Measurements from ENCODE around the gene TMED6.

TMED6 gene

DNA sequence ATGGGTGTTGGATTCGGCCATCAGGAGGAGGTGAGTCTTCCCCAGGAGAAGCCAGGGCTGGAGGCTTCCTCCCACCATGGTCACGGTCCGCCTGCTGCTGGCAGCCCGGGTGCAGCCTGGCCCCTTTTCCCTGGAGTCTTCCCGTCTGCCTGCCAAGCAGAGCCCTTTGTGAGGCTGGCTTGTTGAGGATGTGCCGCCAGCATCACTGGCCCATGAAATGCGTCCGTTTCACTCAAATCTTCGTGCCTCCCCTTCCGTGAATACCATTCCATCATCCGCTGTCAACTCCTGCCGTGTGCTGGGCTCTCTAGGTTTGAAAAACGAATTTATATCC, 30.9 kb downstream of the TMED6 start:
- TF ChIP-seq, protein P1, sequence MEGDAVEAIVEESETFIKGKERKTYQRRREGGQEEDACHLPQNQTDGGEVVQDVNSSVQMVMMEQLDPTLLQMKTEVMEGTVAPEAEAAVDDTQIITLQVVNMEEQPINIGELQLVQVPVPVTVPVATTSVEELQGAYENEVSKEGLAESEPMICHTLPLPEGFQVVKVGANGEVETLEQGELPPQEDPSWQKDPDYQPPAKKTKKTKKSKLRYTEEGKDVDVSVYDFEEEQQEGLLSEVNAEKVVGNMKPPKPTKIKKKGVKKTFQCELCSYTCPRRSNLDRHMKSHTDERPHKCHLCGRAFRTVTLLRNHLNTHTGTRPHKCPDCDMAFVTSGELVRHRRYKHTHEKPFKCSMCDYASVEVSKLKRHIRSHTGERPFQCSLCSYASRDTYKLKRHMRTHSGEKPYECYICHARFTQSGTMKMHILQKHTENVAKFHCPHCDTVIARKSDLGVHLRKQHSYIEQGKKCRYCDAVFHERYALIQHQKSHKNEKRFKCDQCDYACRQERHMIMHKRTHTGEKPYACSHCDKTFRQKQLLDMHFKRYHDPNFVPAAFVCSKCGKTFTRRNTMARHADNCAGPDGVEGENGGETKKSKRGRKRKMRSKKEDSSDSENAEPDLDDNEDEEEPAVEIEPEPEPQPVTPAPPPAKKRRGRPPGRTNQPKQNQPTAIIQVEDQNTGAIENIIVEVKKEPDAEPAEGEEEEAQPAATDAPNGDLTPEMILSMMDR (IDR thresholded peaks at IDR 0.05) = no peak

DNA sequence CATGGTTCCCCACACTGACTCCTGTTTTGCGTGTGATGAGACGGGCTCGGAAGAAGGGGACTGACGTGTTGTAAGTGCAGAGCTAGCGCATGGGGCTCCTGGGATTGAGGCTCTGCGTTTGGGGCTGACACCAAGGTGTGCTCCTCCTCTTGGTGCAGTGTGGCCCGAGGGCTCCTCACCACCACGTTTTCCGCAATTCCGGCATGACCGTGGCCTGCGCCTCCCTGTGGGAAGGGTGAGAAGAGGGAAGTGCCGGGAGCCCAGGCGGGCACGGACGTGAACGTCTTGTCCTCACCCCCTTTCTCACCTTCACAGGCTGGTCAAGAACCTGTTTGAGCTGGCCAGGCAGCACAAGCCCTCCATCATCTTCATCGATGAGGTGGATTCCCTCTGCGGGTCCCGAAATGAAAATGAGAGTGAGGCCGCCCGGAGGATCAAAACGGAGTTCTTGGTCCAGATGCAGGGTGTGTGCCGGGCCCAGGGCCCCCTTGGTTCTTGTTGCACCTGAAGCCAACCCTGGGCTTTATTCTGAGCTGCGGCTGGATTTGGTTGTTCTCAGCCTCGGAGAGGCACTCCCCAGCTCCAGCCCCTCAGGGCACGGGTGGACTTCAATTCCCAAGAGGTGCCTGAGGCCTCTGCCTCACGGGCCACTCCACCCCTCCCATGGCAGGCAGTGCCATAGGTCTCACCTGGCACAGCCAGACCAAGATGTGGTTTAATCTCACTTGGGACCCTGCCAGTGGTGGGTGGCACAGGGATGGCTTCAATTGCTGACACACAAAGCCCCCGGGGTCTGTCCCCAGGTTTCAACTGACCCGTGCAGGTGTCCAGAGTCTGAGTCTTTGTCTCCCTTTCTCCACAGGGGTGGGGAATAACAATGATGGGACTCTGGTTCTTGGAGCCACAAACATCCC, 31.5 kb downstream of the TMED6 start:
- TF ChIP-seq, protein P1 (IDR thresholded peaks at IDR 0.05) = no peak

DNA sequence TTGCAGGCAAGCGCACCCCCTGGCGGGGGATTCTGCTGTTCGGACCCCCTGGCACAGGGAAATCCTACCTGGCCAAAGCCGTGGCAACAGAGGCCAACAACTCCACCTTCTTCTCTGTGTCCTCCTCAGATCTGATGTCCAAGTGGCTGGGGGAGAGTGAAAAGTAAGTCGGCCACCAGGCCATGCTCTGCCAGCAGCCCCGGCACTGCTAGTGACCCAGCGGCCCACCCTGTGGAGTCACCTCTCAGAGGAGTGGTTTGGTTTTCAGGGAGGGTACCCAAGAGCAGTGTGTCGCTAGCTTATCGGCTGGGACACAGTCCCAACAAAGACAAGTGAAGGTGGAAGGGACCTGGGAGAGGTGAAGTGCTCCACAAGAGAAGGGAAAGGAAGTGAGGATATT, 32.2 kb downstream of the TMED6 start:
- TF ChIP-seq, protein P1 (IDR thresholded peaks at IDR 0.05) = no peak

DNA sequence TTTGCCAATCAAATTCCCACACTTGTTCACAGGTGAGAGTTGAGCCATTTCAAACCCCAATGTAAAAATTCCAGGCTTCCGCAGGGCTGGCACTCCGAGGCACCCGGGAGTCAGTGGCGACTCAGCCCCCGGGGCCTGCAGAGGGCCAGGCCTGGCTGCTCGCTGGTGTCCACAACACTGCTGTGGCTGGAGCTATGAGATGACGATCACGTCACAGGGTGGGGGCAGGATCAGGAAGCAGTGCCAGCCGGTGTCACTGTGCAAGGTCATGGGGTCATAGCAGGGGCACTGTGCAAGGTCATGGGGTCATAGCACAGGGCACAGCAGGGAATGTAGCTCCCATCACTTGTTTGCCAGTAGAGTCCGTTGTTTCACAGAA, 32.7 kb downstream of the TMED6 start:
- TF ChIP-seq, protein P1 (IDR thresholded peaks at IDR 0.05) = no peak

DNA sequence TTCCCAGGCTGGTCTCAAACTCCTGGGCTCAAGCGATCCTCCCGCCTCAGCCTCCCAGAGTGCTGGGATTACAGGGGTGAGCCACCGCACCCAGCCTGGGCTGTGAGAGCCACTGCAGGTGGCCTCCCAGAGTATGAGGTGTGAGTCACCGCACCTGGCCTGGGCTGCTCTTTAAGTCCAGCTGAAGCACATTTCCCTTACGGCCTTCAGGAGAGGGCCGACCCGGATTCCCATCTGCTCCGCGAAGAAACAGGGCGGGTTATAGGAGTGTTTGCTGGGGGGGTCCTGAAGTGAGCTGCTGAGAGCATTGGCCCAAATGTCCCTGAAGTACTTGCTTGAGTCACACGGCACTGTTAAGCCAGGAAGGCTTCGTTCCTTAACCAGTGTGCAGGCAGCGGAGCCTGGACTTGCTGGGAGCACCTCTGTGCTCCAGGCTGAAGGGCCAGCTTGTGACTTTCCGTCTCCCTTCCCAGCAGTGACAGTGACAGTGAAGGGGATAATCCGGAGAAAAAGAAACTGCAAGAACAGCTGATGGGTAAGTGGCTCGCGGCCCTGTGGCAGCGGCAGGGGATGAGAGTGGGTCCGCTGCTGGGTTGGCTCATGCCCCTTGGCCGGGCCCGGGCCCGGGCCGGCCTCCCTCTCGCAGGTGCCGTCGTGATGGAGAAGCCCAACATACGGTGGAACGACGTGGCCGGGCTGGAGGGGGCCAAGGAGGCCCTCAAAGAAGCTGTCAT, 33.2 kb downstream of the TMED6 start:
- TF ChIP-seq, protein P1 (IDR thresholded peaks at IDR 0.05) = no peak

DNA sequence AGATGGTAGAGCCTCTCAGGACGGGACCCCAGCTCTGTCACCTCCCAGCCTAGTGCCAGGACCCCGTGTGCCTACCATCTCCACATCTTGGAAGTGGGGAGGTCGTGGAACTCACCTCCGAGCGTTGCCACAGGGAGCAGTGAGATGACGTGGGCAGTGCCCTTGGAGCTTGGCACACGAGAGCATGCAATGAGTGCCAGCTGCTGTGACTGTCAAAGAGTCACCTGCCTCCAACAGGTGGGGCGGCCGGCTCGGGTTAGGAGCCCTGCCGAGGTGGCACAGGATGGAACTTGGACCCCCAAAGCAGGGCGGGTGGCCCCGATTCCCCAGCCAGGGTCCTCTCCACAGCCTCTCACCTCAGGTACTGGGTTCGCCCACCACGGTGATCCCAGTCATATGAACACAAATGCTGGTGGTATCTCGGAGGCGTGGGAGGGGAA, 35.0 kb downstream of the TMED6 start:
- TF ChIP-seq, protein P1 (IDR thresholded peaks at IDR 0.05) = no peak

DNA sequence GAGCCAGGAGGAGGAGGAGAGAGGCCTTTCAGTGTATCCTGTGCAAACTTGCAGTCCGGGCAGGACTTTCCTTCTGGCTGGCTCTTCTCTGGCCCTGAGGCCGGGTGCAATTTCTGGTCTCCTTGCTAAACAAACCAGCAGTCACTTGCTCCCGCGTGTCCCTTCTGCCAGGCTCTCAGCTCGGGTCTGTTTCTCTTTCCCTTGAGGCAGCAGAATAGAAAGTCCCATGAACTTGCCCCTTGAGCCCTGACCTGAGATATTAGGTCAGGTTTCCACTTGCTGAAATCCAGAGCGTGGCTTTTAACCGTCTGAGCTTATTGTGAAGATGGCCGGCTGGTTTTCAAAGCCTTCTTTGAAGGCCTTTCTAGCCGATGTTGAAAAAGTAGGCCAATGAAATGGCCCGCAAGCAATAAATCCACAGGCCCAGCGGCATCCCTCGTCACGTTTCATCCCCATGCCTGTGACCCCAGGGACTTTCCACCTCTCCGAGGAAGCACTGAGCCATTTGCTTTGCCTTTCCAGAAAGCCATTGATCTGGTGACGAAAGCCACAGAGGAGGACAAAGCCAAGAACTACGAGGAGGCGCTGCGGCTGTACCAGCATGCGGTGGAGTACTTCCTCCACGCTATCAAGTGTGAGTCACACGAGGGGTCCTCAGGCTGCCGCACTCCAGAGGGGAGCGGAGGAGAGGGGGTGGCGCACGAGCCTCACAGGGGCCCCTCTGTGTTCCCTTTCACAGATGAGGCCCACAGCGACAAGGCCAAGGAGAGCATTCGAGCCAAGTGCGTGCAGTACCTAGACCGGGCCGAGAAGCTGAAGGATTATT, 35.9 kb downstream of the TMED6 start:
- TF ChIP-seq, protein P1 (IDR thresholded peaks at IDR 0.05) = no peak

All from LNCAP (cell line).